MM.1S (cell line): ENCODE measurements around the gene ZNF786.

Experiments used
- CTCF ChIP-seq: fragments of 300-600 bp; sonication (generic); IDR thresholded peaks from 2 replicates; pipeline ENCODE4 v1.5.1; 2016; ENCODE audit warnings: antibody characterized with exemption, low read length, mixed read lengths
- EZH2 ChIP-seq: fragments of 300-600 bp; sonication (generic); optimal IDR thresholded peaks from 2 replicates; pipeline ENCODE3; 2017; ENCODE audit warnings: low read depth, mild to moderate bottlenecking, antibody characterized with exemption, low read length, mixed read lengths
- EZH2phosphoT487 ChIP-seq: fragments of 300-600 bp; sonication (generic); IDR thresholded peaks from 2 replicates; pipeline ENCODE4 v1.6.1; 2018; ENCODE audit warnings: antibody characterized with exemption, low read length

GRCh38 chr7:149072438-149072775, 18.1 kb downstream of the ZNF786 start:
- TF ChIP-seq CTCF, result no peak
- TF ChIP-seq EZH2phosphoT487, result no peak
- no peak for TF ChIP-seq EZH2
